Right lobe of liver (tissue), 4 donors: Measurements from ENCODE around the gene TNRC6C.

Experiments
- CTCF ChIP-seq, 4 donors: fragments of 200-600 bp in 3 of 4; fragments of 450-650 bp in 1 of 4; IDR thresholded peaks; one replicate each; pipeline versions ENCODE4 v1.5.1 to v1.8.0; 2016 to 2022; ENCODE audit warnings: antibody characterized with exemption in 4 of 4, mild to moderate bottlenecking in 2 of 4
- POLR2A ChIP-seq: fragments of 450-650 bp; IDR thresholded peaks from one replicate; pipeline ENCODE4 v1.6.1; 2017; ENCODE audit warnings: antibody characterized with exemption, mild to moderate bottlenecking
- donor health status: DM: no; HTN: no; CAD: no.
- donor health status: DM: no; HTN: no; CAD: no.
- donor health status: DM: no; HTN: yes; CAD: no.

GRCh38 chr17:78046923-78047322 lies 88.4 kb downstream of the TNRC6C start:
- TF ChIP-seq CTCF (IDR thresholded peaks at IDR 0.05) (no peak), POLR2A (no peak)
